ENCODE results near the gene NEK10. TPM values are rescaled to one million over a fixed set of nuclear protein-coding genes. Genes with fewer than 3 reads are reported as not detected.

NEK10 gene
- total RNA-seq, 1 experiment from 2014 or later: 1.2 TPM

GRCh38 chr3:27133060-27133459 lies 236.1 kb downstream of the NEK10 start:
- H3K27me3 ChIP-seq (ENCODE audit: insufficient read depth, low read length): no peaks in the 10 kb centered on the region
- RAD21 ChIA-PET (ENCODE audit: low non-redundant PET in 1 of 2, low total read pairs in 2 of 2, uncharacterized antibody in 2 of 2, unreplicated experiment in 2 of 2): no interaction called here
- no peak overlapping the region for H3K4me2 ChIP-seq (ENCODE audit: low read length)
- H3K4me3 ChIP-seq (replicated peaks in 1 of 2; ENCODE audit: low read depth in 1 of 2, low read length in 2 of 2): no peak overlapping the region
- POLR2A ChIA-PET: no interaction called here
- H3K9ac ChIP-seq (ENCODE audit: low read length): no peak overlapping the region
- no peaks in the 10 kb centered on the region for H3K79me2 ChIP-seq (ENCODE audit: insufficient read depth, low read length)
- H3K27ac ChIP-seq (ENCODE audit: low read depth, low read length): no peak overlapping the region
- H2AFZ ChIP-seq (ENCODE audit: low read depth, low read length, poor library complexity, severe bottlenecking): no peak overlapping the region
- ATAC-seq (no peak), DNase-seq (ENCODE audit: low read depth, low spot score) (no peak)
- no peaks in the 10 kb centered on the region for H4K20me1 ChIP-seq (ENCODE audit: insufficient read depth)
- intact Hi-C loops (cut with micrococcal nuclease): loop anchor here (5.0 kb wide), 1 partner anchor 1194 kb away; no protein-coding TSS in a partner anchor
- H3K4me1 ChIP-seq (ENCODE audit: control insufficient read depth in 1 of 2, insufficient read depth in 2 of 2, low read length in 2 of 2): no peaks in the 10 kb centered on the region
- CTCF ChIA-PET: interaction anchor here (1.4 to 5.6 kb wide), 2 partner anchors 121 to 547 kb away, joined by 3 to 57 read pairs; no protein-coding TSS in a partner anchor
- no peaks in the 10 kb centered on the region for H3K9me2 ChIP-seq (ENCODE audit: insufficient read depth)
- no TSS peak for BruUV-seq (replicated peaks)
- no peaks in the 10 kb centered on the region for H3K9me3 ChIP-seq (ENCODE audit: control insufficient read depth in 1 of 2, insufficient read depth in 1 of 2, low read depth in 1 of 2, low read length in 2 of 2)
- no peak for TF ChIP-seq ZNF274 (IDR thresholded peaks at IDR 0.05; ENCODE audit: low read depth, low read length)
- TF ChIP-seq POLR2A (IDR thresholded peaks at IDR 0.05; ENCODE audit: borderline replicate concordance, extremely low read depth, insufficient read depth, insufficient read length): no peak
- no peak for TF ChIP-seq CTCF (IDR thresholded peaks at IDR 0.05 in 2 of 3, conservative IDR thresholded peaks at IDR 0.05 in 1 of 3; ENCODE audit: borderline replicate concordance in 1 of 3, insufficient read depth in 1 of 3, low read depth in 2 of 3, low read length in 2 of 3)
- no peak for TF ChIP-seq SIN3A (IDR thresholded peaks at IDR 0.05; ENCODE audit: low read depth)
- no peak for TF ChIP-seq RAD21 (IDR thresholded peaks at IDR 0.05; ENCODE audit: low read depth)
- no peak for TF ChIP-seq YY1 (IDR thresholded peaks at IDR 0.05; ENCODE audit: extremely low read depth, insufficient replicate concordance, low read depth, low read length)
- no peak for TF ChIP-seq REST (IDR thresholded peaks at IDR 0.05; ENCODE audit: low read depth)
- TF ChIP-seq CBX3 (IDR thresholded peaks at IDR 0.05; ENCODE audit: low read depth): no peak
- no peak for TF ChIP-seq JUND (IDR thresholded peaks at IDR 0.05)
- TF ChIP-seq SRF (IDR thresholded peaks at IDR 0.05; ENCODE audit: low read depth): no peak
- no peaks in the 10 kb centered on the region for H3K36me3 ChIP-seq (ENCODE audit: control insufficient read depth in 1 of 2, insufficient read depth in 2 of 2, low read length in 2 of 2)
